ENCODE measurements around the gene ZBP1. TPM values are rescaled to one million over a fixed set of nuclear protein-coding genes. Genes with fewer than 3 reads are reported as not detected.

Gene ZBP1
- total RNA-seq, 1 donor from 2014 or later, result not detected

- Mint-ChIP-seq H3K4me1 (peaks cover 8% of the 10 kb centered on the region), H3K27me3 (ENCODE audit: low read depth) (no peaks in the 10 kb centered on the region), H3K4me3 (no peak overlapping the region), H3K27ac (no peak overlapping the region), H3K36me3 (peaks cover 30% of the 10 kb centered on the region), H3K9me3 (no peaks in the 10 kb centered on the region)
- no peak for TF ChIP-seq CTCF (IDR thresholded peaks at IDR 0.05; ENCODE audit: unreplicated experiment)
- peak in 1 of 2 experiments; percentile 31 for DNase-seq (ENCODE audit: low spot score in 2 of 2, unreplicated experiment in 2 of 2)
These were observed 33.3 kb upstream of the ZBP1 start for GRCh38 chr20:57653546-57653900.

GRCh38 chr20:57652606-57653545 lies 32.6 kb upstream of the ZBP1 start:
- H3K27ac Mint-ChIP-seq, result no peak overlapping the region
- peak in 1 of 2 experiments; percentile 36 for DNase-seq (ENCODE audit: low spot score in 2 of 2, unreplicated experiment in 2 of 2)
- no peak overlapping the region for H3K4me3 Mint-ChIP-seq
- TF ChIP-seq CTCF (IDR thresholded peaks at IDR 0.05; ENCODE audit: unreplicated experiment), result no peak
- no peaks in the 10 kb centered on the region for H3K27me3 Mint-ChIP-seq (ENCODE audit: low read depth)
- H3K4me1 Mint-ChIP-seq, result peaks cover 8% of the 10 kb centered on the region
- peaks cover 28% of the 10 kb centered on the region for H3K36me3 Mint-ChIP-seq
- no peaks in the 10 kb centered on the region for H3K9me3 Mint-ChIP-seq

- Mint-ChIP-seq H3K27me3 (ENCODE audit: low read depth) (no peaks in the 10 kb centered on the region), H3K9me3 (no peaks in the 10 kb centered on the region), H3K36me3 (peaks cover 26% of the 10 kb centered on the region)
These were observed 31.8 kb upstream of the ZBP1 start for GRCh38 chr20:57651881-57652605.

GRCh38 chr20:57650756-57651483 lies 30.7 kb upstream of the ZBP1 start:
- no peak for TF ChIP-seq CTCF (IDR thresholded peaks at IDR 0.05; ENCODE audit: unreplicated experiment)
- no peak overlapping the region for H3K4me3 Mint-ChIP-seq
- no peak for DNase-seq (ENCODE audit: low spot score in 2 of 2, unreplicated experiment in 2 of 2)
- no peaks in the 10 kb centered on the region for H3K27me3 Mint-ChIP-seq (ENCODE audit: low read depth)
- no peak overlapping the region for H3K27ac Mint-ChIP-seq
- peaks cover 4% of the 10 kb centered on the region for H3K9me3 Mint-ChIP-seq
- peaks cover 25% of the 10 kb centered on the region for H3K36me3 Mint-ChIP-seq
- peaks cover 8% of the 10 kb centered on the region for H3K4me1 Mint-ChIP-seq

More at GRCh38 chr20:57651881-57652605, 31.8 kb upstream of the ZBP1 start:
- DNase-seq (ENCODE audit: low spot score in 2 of 2, unreplicated experiment in 2 of 2), result peak in 1 of 2 experiments; percentile 35
- peaks cover 8% of the 10 kb centered on the region for H3K4me1 Mint-ChIP-seq
- no peak overlapping the region for H3K4me3 Mint-ChIP-seq
- no peak for TF ChIP-seq CTCF (IDR thresholded peaks at IDR 0.05; ENCODE audit: unreplicated experiment)
- H3K27ac Mint-ChIP-seq, result no peak overlapping the region

GRCh38 chr20:57650266-57650665 lies 30.0 kb upstream of the ZBP1 start:
- Mint-ChIP-seq H3K27ac (no peak overlapping the region), H3K36me3 (peaks cover 25% of the 10 kb centered on the region), H3K4me1 (peaks cover 8% of the 10 kb centered on the region), H3K9me3 (peaks cover 8% of the 10 kb centered on the region), H3K4me3 (no peak overlapping the region), H3K27me3 (ENCODE audit: low read depth) (no peaks in the 10 kb centered on the region)
- DNase-seq (ENCODE audit: low spot score in 2 of 2, unreplicated experiment in 2 of 2), result no peak
- no peak for TF ChIP-seq CTCF (IDR thresholded peaks at IDR 0.05; ENCODE audit: unreplicated experiment)

All from mesothelial cell of epicardium (in vitro differentiated cells).